HG03342 (cell line): ENCODE data around the gene STAT2.

Experiments
- ATAC-seq: cut with Tn5 transposase; IDR thresholded peaks from one replicate; pipeline ENCODE4 v1.9.1; 2021; ENCODE audit warnings: mild to moderate bottlenecking, moderate library complexity; ENCODE audit not compliant: unreplicated experiment

Gene STAT2

GRCh38 chr12:56297400-56297799 is 62.5 kb downstream of the STAT2 start:
- no peak for ATAC-seq

- ATAC-seq: no peak
These were observed 63.6 kb downstream of the STAT2 start for GRCh38 chr12:56296295-56296694.

- ATAC-seq: no peak
These were observed 66.1 kb downstream of the STAT2 start for GRCh38 chr12:56293795-56294194.
